Muscle layer of duodenum (tissue), 2 donors: ENCODE measurements around the gene CLMP.

Source experiments
- H3K27ac ChIP-seq: one replicate; pipeline ENCODE4 v1.7.0; 2013; ENCODE audit warnings: mild to moderate bottlenecking, low read length
- H3K27me3 ChIP-seq: one replicate; pipeline ENCODE4 v1.7.0; 2013; ENCODE audit warnings: low read depth, mild to moderate bottlenecking, control low read depth, low read length
- H3K36me3 ChIP-seq, 2 donors: one replicate each; pipeline ENCODE4 v1.7.0; 2013; ENCODE audit warnings: low read length in 2 of 2, control low read depth in 1 of 2, mild to moderate bottlenecking in 1 of 2; ENCODE audit not compliant: insufficient read depth in 2 of 2, control insufficient read depth in 1 of 2
- H3K4me1 ChIP-seq, 2 donors: one replicate each; pipeline ENCODE4 v1.7.0; 2013; ENCODE audit warnings: low read length in 2 of 2, mild to moderate bottlenecking in 2 of 2, control low read depth in 1 of 2, moderate library complexity in 1 of 2; ENCODE audit not compliant: insufficient read depth in 2 of 2, control insufficient read depth in 1 of 2
- H3K4me3 ChIP-seq, 2 donors: one replicate each; pipeline ENCODE4 v1.7.0; 2013; ENCODE audit warnings: low read length in 2 of 2, low read depth in 1 of 2, mild to moderate bottlenecking in 1 of 2
- H3K9me3 ChIP-seq, 2 donors: one replicate each; pipeline ENCODE4 v1.7.0; 2013; ENCODE audit warnings: low read length in 2 of 2, control low read depth in 1 of 2, mild to moderate bottlenecking in 1 of 2; ENCODE audit not compliant: control insufficient read depth in 1 of 2
- donor health status: healthy.

CLMP gene

GRCh38 chr11:123047266-123047946 lies 147.6 kb downstream of the CLMP start:
- H3K27me3 ChIP-seq: no peaks in the 10 kb centered on the region
- no peak overlapping the region for H3K4me3 ChIP-seq
- no peaks in the 10 kb centered on the region for H3K36me3 ChIP-seq
- H3K9me3 ChIP-seq: no peaks in the 10 kb centered on the region
- H3K4me1 ChIP-seq: no peaks in the 10 kb centered on the region
- no peak overlapping the region for H3K27ac ChIP-seq

GRCh38 chr11:123046473-123047259 lies 148.4 kb downstream of the CLMP start:
- Histone ChIP-seq H3K4me3 (no peak overlapping the region), H3K9me3 (no peaks in the 10 kb centered on the region), H3K4me1 (no peaks in the 10 kb centered on the region), H3K36me3 (no peaks in the 10 kb centered on the region), H3K27ac (no peak overlapping the region), H3K27me3 (no peaks in the 10 kb centered on the region)

GRCh38 chr11:123045101-123045500 lies 149.9 kb downstream of the CLMP start:
- Histone ChIP-seq H3K9me3 (no peaks in the 10 kb centered on the region), H3K4me3 (no peak overlapping the region), H3K4me1 (no peaks in the 10 kb centered on the region), H3K27me3 (no peaks in the 10 kb centered on the region), H3K27ac (no peak overlapping the region), H3K36me3 (no peaks in the 10 kb centered on the region)

DNA sequence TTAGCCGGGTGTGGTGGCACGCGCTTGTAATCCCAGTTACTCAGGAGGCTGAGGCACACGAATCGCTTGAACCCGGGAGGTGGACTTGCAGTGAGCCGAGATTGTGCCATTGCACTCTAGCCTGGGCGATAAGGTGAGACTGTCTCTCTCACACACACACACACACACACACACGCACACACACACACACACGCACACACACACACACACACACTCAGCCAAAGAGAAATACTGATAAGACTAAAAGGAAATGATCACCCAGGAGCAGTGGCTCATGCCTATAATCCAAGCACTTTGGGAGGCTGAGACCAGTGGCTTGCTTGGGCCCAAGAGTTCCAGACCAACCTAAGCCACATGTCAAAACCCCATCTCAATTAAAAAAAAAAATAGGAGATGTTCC lies 153.9 kb downstream of the CLMP start:
- Histone ChIP-seq H3K9me3 (no peaks in the 10 kb centered on the region), H3K36me3 (no peaks in the 10 kb centered on the region), H3K4me3 (no peak overlapping the region), H3K4me1 (no peaks in the 10 kb centered on the region), H3K27me3 (no peaks in the 10 kb centered on the region), H3K27ac (no peak overlapping the region)

DNA sequence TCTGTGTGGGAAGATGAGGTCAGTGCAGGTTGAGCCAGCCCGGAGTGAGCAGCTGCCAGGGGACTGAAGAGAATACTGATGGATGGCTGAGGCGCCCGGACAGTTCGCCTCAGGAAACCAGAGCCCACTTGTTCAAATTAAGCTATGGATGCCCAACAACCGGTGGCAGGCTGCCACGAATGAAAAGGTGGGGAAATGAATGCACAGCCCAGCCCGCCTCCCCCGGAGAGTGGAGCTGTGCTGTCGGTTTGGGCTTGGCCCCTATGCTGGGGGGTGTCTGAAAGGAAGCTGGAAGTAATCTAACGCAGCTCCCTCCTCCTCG lies 155.0 kb downstream of the CLMP start:
- Histone ChIP-seq H3K36me3 (no peaks in the 10 kb centered on the region), H3K27ac (no peak overlapping the region), H3K9me3 (no peaks in the 10 kb centered on the region), H3K4me3 (no peak overlapping the region), H3K27me3 (no peaks in the 10 kb centered on the region), H3K4me1 (no peaks in the 10 kb centered on the region)

- Histone ChIP-seq H3K4me3 (no peak overlapping the region), H3K9me3 (no peaks in the 10 kb centered on the region), H3K27ac (no peak overlapping the region), H3K27me3 (no peaks in the 10 kb centered on the region), H3K4me1 (no peaks in the 10 kb centered on the region), H3K36me3 (no peaks in the 10 kb centered on the region)
Measured at GRCh38 chr11:123035831-123036230, 159.2 kb downstream of the CLMP start.

GRCh38 chr11:123034597-123034996 lies 160.5 kb downstream of the CLMP start:
- Histone ChIP-seq H3K4me1 (no peaks in the 10 kb centered on the region), H3K4me3 (no peak overlapping the region)

DNA sequence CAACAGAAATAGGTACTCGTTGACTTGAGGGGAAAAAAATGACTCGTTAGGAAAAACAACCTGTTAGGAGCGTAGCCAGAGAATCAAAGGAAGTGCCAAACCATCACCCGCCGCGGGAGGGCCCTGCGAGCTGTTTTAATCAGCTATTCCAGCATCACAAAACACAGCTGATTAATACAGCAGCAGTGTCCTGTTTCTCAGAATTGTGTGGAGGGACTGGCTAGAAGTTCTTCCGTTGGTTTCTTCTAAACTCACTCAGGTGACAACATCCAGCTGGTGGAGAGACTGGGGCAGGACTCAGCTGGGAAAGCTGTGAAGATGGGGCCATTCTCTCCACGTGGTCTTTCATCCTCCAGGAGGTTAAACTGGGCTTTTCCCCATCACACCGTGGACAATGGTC lies 161.2 kb downstream of the CLMP start:
- no peaks in the 10 kb centered on the region for H3K9me3 ChIP-seq
- no peaks in the 10 kb centered on the region for H3K27me3 ChIP-seq
- no peak overlapping the region for H3K27ac ChIP-seq
- H3K36me3 ChIP-seq: no peaks in the 10 kb centered on the region
- H3K4me1 ChIP-seq: no peaks in the 10 kb centered on the region
- H3K4me3 ChIP-seq: no peak overlapping the region

More at GRCh38 chr11:123034597-123034996, 160.5 kb downstream of the CLMP start:
- Histone ChIP-seq H3K9me3 (no peaks in the 10 kb centered on the region), H3K27me3 (no peaks in the 10 kb centered on the region), H3K36me3 (no peaks in the 10 kb centered on the region), H3K27ac (no peak overlapping the region)

GRCh38 chr11:123030517-123030916 lies 164.5 kb downstream of the CLMP start:
- Histone ChIP-seq H3K9me3 (no peaks in the 10 kb centered on the region), H3K4me1 (no peaks in the 10 kb centered on the region), H3K4me3 (no peak overlapping the region), H3K27me3 (no peaks in the 10 kb centered on the region), H3K27ac (no peak overlapping the region), H3K36me3 (no peaks in the 10 kb centered on the region)

DNA sequence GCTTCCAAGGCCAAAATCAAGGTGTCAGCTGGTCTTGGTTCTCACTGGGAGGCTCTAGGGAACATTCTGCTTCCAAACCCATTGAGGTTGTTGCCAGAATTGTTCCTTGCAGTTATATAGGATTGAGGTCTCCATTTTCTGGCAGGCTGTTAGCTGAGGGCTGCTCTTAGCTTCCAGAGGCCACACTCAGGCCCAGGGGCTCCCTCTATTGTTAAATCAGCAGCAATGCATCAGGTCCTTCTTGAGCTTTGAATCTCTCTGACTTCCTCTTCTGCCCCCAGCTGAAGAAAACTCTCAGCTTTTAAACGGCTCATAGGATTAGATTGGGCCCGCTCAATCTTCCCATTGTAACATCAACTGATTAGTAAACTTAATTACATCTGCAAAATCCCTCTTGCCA lies 174.1 kb downstream of the CLMP start:
- Histone ChIP-seq H3K4me3 (no peak overlapping the region), H3K36me3 (no peaks in the 10 kb centered on the region), H3K27ac (no peak overlapping the region), H3K27me3 (no peaks in the 10 kb centered on the region), H3K9me3 (no peaks in the 10 kb centered on the region), H3K4me1 (no peaks in the 10 kb centered on the region)
